GM18520 (cell line): ENCODE measurements around the gene LDHD.

Source experiments
- ATAC-seq: cut with Tn5 transposase; IDR thresholded peaks from one replicate; pipeline ENCODE4 v1.9.1; 2021; ENCODE audit not compliant: unreplicated experiment

The LDHD gene

DNA sequence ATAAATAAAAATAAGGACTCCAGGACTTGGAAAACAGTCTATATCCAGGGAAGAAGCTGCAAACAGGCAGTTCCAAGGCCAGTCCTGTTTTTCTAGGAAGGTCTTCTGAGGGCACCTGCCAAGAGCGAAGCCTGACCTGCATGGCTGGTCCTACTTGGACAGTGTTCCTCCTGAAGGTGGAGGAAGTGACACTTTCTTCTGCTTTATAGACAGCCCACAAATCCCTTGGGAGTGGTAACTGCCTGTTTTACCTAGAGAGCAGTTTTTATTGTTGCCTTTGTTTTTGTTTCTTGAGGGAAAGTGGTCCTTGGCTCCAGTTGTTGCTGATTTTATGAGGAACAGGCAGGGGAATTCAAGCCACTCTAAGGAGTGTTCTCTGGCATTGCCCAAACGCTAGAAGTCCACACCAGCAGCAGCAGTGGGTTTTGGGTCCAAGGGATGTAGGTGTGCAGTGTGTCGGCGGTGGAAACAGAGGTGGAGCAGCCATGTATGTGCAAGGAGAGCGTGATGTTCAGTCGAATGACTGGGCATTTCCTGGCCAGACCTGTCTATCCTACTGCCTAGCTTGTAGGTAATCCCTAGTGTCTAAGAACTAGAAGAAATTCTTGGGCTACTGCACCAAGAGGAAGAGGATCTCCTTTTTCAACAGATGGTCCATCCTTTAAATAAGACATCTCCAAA is 35.3 kb downstream of the LDHD start:
- no peak for ATAC-seq

DNA sequence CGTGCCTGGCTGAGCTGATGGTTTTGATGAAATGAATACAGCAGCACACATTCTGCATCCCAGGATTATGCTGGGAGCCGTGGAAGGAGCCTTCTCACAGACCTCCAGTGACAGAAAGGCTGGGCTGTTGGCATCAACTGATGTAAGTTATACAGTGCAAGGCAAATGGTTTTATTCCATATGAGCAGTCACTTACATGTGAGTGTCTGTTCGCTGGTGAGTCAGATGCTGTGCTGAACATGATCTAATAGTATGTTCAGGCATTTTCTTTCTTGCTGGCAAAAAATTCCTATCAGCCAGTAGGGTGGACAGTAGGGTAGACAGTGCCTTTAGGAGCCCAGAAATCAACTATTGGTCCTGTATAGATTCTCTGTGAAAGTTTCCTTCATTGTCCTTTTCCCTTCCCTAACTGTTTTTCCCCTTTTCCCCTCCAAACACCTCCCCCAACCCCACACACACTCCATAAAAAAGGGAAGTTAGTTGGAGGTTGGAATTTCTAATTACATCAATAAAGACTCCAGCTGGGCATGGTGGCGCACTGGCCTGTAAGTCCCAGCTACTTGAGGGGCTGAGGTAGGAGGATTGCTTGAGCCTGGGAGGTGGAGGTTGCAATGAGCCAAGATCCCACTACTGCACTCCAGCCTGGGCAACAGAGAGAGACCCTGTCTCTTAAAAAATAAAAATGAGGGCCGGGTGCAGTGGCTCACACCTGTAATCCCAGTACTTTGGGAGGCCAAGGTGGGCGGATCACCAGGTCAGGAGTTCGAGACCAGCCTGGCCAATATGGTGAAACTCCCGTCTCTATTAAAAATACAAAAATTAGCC is 36.2 kb downstream of the LDHD start:
- ATAC-seq: no peak

DNA sequence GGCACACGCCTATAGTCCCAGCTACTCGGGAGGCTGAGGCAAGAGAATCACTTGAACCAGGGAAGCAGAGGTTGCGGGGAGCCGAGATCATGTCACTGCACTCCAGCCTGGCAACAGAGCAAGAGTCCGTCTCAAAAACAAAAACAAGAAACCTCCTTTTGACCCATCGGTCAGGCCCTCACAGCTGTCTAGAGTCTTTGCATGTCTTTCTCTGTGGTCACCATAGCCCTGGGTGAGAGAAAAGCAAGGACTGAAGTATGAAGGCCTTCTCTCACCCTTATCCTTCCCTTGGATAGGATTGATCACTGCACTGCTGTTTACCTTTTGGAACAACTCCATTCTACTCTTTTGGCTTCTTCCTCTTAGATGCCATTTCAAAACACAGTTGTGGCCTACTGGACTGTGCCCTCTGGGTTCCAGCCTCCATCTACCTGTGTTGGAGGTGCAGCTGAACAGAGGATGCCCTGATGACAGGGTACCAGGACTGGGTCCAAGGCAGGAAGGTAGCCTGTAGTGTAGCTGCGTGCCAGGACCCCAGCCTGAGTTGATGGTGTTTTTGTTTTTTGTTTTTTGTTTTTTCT is 37.1 kb downstream of the LDHD start:
- ATAC-seq: no peak

DNA sequence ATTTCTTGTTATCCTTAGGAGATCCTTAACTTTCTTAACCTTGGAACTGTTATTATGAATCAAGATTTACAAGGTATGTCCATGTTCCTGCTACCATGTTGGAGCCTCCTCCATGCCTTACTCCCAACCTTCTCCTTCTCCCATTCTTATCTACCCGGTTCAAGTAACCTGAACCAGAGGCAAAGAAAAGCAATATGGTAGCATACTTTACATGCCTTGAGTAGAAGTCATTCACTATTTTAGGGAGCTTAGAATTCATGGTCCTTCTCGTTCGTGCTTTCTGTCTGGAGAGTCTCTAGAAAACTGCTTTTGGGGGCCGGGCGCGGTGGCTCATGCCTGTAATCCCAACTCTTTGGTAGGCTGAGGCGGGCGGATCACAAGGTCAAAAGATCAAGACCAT is 37.7 kb downstream of the LDHD start:
- no peak for ATAC-seq

DNA sequence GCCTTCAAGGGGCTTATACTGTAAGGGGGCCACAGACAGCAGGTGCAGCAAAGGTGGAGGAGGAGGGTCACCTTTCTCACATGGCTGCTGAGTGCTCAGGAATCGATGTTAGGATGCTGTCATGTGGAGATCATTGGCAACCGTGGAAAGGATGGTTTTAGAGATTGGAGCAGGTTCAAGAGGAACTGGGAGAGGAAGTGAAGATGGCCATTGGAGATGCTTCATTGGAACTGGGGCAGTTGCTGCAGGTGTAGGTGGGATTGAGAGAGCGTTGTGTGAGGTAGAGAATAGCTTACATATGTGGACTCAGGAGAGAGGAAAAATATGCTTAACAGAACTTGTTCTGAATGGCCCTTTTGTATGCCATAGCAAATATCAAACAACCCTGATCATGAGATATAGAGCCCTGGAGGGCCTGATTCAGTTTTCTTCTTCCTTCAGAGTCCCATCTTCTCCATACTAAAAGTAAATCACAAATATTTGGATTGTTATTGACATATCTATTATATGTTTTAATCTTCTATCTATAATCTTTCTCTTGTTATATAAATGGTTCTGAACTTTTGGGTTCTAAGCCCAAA is 40.8 kb downstream of the LDHD start:
- ATAC-seq: no peak

DNA sequence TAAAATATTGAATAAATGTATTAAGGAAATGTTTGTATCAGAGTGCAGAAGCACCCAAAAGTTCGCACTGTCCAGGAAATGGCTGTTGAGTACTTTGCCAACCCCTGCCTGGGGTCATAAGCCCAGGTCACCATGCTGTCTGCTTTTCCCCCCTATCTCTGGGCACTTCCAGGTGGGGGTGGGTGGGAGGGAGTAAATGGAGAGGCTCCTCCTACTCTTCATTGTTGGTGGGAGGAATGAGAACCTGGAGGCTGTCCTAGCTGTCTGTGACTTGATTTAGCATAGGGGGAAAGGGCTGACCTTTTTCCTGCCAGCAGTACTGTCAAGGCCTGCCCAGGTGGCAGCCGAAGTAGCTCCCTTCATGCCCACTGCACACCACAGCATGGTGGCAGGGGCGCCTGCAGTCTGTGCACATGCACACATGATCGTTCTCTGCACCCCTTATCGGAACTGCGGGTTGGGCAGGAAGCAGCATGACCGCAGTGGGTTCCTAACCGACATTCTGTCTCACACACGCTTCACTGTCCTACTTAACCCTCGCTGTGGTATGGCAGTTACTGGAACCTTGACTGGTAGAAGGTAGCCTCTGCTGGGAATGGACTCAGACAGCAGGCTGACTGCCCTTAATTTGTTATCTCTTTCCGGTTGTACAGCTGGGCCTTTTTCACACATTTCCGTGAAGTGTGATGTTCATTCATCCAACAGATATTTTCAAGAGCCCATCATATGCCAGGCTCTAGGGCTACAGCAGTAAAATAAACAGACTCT is 41.5 kb downstream of the LDHD start:
- peak; percentile 95 for ATAC-seq

DNA sequence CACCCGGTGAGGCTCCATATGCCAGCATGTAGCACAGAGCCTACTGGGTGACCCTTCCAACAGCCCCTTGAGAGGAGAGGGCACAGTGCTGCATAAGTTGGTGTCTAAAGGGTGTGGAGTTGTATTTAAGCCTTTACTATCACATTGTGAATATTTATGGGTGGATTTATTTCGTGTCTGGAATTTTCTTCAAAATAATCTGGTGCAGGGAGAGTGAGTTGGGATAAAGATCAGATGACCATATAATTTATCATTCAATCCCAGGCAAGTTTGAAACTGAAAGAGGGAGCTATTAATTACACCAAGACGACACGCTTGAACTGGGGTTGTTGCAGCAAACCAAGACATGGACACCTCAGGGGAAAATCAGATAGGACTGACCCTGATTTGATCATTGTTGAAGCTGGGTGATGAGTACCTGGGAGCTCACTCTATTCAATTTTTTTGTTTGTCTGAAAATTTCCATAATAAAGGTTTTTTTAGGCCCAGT is 42.2 kb downstream of the LDHD start:
- ATAC-seq: no peak

DNA sequence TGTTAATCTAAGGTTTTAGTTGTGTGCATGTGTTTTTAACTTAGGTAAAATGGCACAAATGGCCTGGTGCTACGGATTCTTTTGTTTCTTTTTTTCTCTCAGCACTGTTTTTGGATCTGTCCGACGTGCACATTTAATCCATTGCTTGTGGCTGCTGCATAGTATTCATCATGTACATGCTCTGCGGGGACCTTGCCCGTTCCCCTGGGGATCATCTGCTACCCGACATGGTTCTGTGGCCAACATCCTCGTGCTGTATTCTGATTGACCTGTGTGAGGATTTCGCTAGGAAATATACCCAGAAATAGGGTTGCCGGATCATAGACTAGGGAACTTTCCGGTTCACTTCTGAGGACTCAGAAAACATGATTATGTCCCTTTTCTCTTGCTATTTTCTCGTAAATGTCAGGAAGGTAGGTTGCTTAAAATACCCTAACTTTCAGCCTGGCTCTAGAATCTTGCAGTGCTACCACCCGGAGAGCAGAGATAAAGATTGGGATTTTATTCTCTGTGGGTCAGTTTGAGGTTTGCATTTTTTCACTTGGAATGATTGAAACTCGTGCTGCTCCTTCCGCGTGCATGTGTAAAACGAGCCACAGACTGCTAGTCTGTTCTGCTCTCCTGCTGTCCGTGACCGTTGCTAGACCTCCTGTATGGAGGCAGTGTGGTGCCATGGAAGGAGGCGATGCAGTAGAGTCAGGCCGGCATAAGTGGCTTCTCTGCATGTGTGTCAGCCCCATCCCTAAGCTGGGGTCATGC is 42.9 kb downstream of the LDHD start:
- no peak for ATAC-seq

DNA sequence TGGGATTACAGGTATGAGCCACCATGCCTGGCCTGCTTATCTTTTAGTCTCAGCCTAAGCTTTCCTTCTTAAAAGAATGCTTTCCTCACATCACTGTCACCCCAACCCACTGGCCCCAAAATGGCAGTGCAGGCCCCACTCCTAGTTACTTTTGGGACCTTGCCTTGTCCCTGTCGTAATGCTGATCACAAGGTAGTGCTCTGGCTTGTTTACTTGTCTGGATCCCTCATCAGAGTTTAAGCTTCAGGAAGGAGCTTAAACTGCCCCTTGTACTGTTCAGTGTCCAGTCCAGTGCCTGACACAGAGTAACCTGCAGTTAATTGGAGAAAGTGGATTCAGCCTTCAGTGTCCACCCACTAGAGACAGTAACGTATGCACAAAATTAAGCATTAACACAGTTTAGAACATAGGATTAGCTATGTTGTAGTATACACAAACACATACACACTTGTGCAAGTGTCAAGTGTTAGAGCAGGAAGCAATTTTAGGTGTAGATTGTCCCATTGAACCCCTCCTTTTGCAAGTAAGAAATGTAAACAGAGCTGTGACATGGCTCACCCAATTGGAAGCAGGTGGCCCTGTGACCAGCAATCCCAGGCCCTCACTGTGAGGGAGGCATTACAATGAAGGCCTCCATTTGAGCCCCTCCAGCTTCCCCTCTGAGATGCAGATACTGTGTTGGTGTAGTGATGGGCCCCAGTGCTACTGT is 44.2 kb downstream of the LDHD start:
- no peak for ATAC-seq

DNA sequence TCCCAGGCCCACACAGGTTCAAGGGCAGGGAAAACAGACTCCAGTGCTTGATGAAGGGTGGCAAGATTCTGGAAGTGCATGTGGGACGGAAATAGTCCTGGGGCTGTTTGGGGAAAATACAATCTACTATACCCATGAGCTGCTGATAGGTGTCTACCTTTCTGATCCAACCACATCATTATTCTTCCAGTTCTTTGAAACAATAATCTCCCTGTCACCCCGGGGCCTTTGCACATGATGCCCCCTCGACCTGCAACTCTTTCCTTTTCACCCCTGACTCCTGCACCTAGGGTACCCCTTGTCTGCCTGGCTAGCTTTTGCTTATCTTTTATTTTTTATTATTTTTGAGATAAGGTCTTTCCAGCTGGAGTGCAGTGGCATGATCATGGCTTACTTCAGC is 45.0 kb downstream of the LDHD start:
- ATAC-seq: no peak

DNA sequence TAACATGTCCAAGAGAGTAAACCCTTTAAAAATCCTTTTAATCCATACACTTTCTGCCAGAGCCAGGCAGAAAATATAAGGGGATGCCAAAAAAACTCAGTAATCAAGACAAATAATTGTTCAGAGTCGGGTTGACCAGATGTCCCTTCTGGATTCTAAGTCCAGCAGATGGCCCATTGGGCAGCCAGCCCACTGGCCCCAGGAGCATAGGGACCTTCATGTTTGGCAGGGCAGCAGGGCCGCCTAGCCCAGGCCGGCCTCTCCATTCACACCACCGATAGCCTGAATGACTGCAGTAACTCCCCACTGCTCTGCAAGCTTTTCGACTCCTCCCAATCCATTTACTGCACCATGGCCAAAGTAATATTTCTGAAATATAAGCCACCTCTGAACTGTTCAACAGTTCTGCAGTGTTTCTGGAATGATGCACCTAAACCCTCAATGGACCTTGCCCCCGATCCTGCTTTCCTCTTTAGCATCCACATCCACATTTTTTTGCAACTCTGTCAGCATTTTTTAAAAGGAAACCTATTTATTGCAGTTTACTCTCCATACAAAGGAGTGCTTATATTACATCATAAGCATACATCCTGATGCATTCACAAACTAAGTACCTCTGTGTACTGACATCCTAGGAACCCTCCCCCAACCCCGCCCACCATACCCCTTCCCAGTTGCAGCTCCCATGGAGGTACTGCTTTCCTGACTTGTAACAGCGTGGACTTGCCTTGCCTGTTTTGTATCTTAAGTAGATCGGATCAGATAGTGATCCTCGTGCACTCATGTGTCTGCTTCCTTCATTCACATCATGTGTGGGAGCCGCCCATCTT is 46.4 kb downstream of the LDHD start:
- ATAC-seq: no peak

DNA sequence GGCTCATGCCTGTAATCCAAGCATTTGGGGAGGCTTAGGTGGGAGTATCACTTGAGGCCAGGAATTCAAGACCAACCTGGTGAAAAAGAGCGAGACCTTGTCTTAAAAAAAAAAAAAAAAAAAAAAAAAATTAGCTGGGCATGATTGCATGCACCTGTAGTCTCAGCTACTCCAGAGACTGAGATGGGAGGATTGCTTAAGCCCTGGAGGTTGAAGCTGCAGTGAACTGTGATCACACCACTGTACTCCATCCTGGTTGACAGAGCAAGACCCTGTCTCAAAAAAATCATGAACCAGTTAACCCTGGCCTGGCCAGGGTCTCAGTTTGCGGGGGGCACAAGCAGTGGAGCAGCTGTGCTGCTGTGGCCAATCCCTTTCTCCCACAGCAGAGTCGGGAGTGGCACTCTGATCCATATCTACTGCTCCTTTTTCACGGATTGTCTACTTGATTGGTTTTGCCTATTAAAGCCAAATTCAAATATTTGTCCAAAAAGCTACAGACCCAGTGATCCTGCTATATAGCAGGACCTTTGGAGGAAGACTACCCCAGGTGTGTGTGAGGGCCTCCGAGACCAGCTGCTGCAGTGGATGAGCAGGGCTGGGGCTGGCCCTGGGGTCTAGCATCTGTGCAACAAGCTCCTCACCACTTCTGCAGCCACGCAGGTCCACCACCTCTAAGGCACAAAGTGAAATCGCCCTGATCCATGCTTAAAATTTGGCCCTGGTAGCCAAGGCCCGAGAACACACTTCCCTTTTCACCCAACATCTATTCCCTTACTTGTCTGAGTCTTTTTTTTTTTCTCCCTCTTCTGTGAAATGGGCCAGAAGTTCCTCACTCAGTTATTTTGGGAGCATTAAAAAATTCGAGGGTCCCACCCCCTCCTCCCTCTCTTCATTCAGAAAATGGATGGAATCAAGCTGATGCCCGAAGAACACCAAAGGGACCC is 48.2 kb downstream of the LDHD start:
- no peak for ATAC-seq

DNA sequence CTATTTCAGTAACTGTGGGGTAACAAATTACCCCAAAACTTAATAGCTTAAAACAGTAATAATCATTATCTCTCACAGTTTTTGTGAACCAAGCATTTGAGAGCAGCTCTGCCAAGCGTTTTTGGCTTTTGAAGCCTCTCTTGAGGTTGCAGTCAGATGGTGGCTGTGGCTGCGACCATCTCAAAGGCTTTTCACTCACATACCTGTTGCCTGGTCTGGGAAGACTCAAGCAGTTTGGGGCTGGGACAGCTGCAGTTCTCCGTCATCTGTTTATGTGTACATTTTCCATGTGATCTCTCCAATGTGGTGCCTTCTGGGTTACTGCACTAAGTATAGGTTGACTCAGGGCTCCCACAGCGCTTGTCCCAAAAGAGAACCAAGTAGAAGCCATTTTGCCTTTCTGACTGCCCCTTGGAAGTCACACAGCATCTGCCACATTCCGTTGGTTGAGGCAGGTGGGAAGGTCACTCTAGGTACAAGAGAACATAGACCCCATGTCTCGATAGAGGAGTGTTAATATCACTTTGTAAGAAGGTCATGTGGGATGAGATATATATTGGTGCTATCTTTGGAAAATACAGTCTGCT is 49.6 kb downstream of the LDHD start:
- ATAC-seq: no peak

DNA sequence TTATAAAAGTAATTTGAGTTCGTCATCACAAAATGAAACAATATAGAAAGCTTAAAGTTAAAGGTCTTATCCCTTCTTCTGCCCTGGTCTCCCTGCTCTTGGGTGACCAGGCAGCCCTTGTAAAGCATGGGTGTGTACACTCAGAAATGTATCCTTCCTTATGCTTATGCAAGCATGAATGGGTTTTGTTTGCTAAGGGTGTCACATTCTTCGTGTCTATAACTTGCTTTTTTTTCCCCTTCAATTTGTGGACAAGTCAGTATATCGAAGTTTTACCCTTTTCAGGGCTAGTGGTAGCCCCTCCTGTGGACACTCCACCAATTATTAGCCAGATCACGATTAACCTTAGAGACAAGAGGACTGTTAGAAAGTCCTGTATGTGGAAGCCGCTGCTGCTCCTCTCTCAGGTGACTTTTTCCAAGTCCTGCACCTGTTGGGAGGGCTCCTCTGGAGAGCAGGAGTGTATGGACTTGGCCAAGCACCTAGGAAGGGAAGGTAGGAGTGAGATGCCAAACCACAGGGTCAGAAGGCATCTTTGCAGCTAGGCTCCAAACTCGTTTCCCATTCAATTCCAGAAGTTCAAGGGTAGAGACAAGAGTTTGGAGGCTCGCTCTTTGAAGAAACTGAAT is 50.9 kb downstream of the LDHD start:
- ATAC-seq: no peak

DNA sequence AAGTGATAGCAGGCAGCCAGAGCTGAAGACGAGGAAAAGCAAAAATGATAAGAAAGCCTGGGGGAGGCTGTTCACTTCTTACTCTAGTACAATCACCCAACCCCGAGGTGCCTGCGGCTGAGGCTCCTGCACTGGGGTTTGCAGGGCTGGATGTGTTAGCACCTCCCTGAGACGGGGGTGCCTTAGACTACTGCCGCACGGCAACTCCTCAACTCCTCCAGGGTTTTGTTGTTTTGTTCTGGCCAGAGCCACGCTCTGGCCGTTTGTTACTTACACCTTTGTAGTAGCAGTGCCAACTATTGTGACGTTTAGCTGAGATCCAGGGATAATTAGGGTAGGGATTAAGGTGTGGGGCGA is 51.5 kb downstream of the LDHD start:
- ATAC-seq: no peak

DNA sequence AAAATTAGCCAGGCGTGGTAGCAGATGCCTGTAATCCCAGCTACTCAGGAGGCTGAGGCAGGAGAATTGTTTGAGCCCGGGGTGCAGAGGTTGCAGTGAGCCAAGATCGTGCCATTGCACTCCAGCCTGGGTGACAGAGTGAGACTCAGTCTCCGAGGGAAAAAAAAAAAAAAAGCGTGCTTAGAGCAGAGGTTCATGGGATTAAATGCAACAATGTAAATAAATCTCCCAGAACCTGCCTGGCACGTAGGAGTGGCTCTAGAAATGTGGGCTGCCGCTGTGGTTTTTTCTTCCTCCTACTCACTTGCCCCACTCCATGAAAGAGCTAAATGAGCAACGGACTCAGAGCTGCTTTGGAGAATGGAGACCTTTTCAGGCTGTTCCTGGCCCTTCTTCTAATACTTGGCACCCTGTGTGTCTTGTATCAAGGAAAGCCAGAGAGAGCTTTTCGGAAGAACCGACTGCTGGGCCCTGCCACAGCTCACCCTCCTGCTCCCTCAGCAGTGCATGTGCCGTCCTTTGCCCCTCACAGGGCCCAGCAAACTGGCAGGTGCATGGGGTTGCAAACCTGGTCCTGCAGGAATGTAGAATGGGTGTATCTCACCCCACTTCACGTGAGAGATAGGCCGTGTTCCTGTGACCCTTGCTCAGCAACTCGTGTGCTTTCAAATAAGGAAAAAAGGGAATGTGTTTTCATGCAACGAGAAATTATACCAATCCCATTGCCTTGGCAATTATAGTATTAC is 52.0 kb downstream of the LDHD start:
- no peak for ATAC-seq
